ENCODE measurements around the gene OR4K17. TPM values are rescaled to one million over a fixed set of nuclear protein-coding genes. Genes with fewer than 3 reads are reported as not detected.

The OR4K17 gene
- total and polyA plus RNA-seq, 9 of the 15 experiments (the other 6 are each of a cell fraction or from before 2014, with no cell fraction given), result not detected

DNA sequence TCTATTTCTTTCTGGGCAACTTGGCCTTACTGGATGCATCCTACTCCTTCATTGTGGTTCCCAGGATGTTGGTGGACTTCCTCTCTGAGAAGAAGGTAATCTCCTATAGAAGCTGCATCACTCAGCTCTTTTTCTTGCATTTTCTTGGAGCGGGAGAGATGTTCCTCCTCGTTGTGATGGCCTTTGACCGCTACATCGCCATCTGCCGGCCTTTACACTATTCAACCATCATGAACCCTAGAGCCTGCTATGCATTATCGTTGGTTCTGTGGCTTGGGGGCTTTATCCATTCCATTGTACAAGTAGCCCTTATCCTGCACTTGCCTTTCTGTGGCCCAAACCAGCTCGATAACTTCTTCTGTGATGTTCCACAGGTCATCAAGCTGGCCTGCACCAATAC is 33.4 kb downstream of the OR4K17 start:
- FAIRE-seq (peak; percentile 67), DNase-seq (ENCODE audit: extremely low read depth in 1 of 4, low spot score in 3 of 4) (peak in 2 of 4 experiments; percentile 7 to 54), ATAC-seq (peak; percentile 86)
- POLR2A ChIA-PET, result interaction anchor here (0.6 kb wide), 1 partner anchor 98 kb away, joined by 4 read pairs; no protein-coding TSS in a partner anchor
- Histone ChIP-seq H3K9ac (ENCODE audit: insufficient read depth in 1 of 2, low read depth in 2 of 2, low read length in 2 of 2) (no peak overlapping the region), H3K27me3 (ENCODE audit: control insufficient read depth in 2 of 2, insufficient read depth in 2 of 2, low read length in 2 of 2) (no peaks in the 10 kb centered on the region), H3K36me3 (ENCODE audit: control insufficient read depth, insufficient read depth, low read length) (no peaks in the 10 kb centered on the region), H2AFZ (ENCODE audit: low read depth, low read length) (peak overlapping the region; percentile 71), H3K4me1 (replicated peaks in 1 of 2; ENCODE audit: control insufficient read depth in 2 of 2, insufficient read depth in 2 of 2, low read length in 2 of 2) (peaks cover 0 to 10% of the 10 kb centered on the region in 2 experiments; a peak in 3 of 5 replicates), H3K79me2 (ENCODE audit: control insufficient read depth, insufficient read depth, low read length) (no peaks in the 10 kb centered on the region), H3K27ac (ENCODE audit: extremely low read depth, low read depth, low read length) (no peak overlapping the region), H3K4me2 (ENCODE audit: insufficient read depth, low read length) (no peak overlapping the region; the same call in 1 of the 2 replicates), H3K9me3 (replicated peaks; ENCODE audit: control insufficient read depth, insufficient read depth, low read depth, low read length) (no peaks in the 10 kb centered on the region), H3K9me1 (ENCODE audit: control insufficient read depth, insufficient read depth, low read length) (no peaks in the 10 kb centered on the region), H4K20me1 (replicated peaks; ENCODE audit: control insufficient read depth, insufficient read depth, low read length) (no peaks in the 10 kb centered on the region), H3K4me3 (no peak overlapping the region)
- TF ChIP-seq NR2C1 (IDR thresholded peaks at IDR 0.05) (no peak), NR2C1 (tag; IDR thresholded peaks at IDR 0.05) (0 out of 2 replicates have a peak, but pooled peaks have one; percentile 17), RAD21 (CRISPR knock-in tag; conservative IDR thresholded peaks at IDR 0.05 in 1 of 2, IDR thresholded peaks at IDR 0.05 in 1 of 2) (peak in 1 of 2 experiments; percentile 51; a peak in 2 of 4 replicates), ZFP36 (IDR thresholded peaks at IDR 0.05; ENCODE audit: low read depth, low read length, partially characterized antibody) (no peak)
- TF ChIP-seq, protein P1, sequence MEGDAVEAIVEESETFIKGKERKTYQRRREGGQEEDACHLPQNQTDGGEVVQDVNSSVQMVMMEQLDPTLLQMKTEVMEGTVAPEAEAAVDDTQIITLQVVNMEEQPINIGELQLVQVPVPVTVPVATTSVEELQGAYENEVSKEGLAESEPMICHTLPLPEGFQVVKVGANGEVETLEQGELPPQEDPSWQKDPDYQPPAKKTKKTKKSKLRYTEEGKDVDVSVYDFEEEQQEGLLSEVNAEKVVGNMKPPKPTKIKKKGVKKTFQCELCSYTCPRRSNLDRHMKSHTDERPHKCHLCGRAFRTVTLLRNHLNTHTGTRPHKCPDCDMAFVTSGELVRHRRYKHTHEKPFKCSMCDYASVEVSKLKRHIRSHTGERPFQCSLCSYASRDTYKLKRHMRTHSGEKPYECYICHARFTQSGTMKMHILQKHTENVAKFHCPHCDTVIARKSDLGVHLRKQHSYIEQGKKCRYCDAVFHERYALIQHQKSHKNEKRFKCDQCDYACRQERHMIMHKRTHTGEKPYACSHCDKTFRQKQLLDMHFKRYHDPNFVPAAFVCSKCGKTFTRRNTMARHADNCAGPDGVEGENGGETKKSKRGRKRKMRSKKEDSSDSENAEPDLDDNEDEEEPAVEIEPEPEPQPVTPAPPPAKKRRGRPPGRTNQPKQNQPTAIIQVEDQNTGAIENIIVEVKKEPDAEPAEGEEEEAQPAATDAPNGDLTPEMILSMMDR (IDR thresholded peaks at IDR 0.05 in 2 of 3, conservative IDR thresholded peaks at IDR 0.05 in 1 of 3; ENCODE audit: insufficient read depth in 2 of 3, low read depth in 1 of 3, low read length in 3 of 3), result peak; percentile 19 to 47 (median 30); a peak in 5 of 6 replicates
- CTCF ChIA-PET (ENCODE audit: low intra/inter-chr PET ratio), result no interaction called here
- in situ Hi-C loops (cut with MboI), result no loop called here
- BruUV-seq (replicated peaks), result no TSS peak
- 29% methylated on average over 6 of the region's 7 CpGs for WGBS (ENCODE audit: insufficient coverage, low coverage, missing lambda C conversion rate)
- intact Hi-C loops (cut with micrococcal nuclease), result no loop called here
